SKM-1 treated with dmso at 0.1 percent for 144 hours (cell line): ENCODE data around the gene KRTAP12-3.
"Not testable (repeated sequence)": the region's sequence is repeated elsewhere in the genome, so short reads cannot be mapped to it uniquely, and the experiment has no call there.

Experiments used
- DNase-seq: peaks from one replicate; lab custom pipeline; 2025; ENCODE audit not compliant: unreplicated experiment; lab: John Stamatoyannopoulos, UW

KRTAP12-3 gene, protein sequence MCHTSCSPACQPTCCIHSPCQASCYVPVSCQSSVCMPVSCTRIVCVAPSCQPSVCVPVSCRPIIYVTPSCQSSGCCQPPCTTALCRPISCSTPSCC

DNA sequence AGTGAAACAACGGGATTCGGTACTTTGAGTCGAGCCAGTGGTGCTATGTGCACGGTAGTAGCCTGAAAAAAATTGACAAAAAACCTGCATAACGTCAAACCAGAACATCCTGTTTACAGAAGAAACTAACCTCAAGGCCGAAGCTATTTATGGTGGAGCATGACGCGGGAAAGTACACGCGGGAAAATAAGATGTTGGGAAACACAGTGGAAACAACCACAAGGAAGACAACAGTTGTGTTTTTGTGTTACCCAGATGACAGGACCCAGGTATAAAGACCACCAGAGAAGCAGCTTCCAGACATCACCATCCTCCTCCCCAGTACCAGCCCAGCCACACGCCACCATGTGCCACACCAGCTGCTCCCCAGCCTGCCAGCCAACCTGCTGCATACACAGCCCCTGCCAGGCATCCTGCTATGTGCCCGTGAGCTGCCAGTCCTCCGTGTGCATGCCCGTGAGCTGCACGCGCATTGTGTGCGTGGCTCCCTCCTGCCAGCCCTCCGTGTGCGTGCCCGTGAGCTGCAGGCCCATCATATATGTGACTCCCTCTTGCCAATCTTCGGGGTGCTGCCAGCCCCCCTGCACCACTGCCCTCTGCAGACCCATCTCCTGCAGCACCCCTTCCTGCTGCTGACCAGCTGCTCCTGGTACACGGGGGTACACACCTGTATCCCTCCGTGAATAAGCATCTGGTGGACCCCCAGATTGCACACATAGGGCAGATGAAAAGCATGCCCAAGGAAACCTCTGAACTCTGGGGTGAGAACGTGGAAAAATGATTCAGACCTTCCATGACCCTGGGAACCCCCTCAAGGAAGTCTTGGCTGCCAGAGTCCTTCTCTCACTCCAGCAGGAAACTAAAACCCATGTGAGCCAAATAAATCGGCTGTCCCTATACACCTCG, at the start of gene KRTAP12-3:
Gene KRTAP12-3 (plus strand): TSS at position 298 of the 906 bp plus-strand sequence. CDS start 48 bp downstream, at position 346.
- DNase-seq = no peak

GRCh38 chr21:44609193-44609592, 48.5 kb upstream of the KRTAP12-3 start:
- no peak for DNase-seq

DNA sequence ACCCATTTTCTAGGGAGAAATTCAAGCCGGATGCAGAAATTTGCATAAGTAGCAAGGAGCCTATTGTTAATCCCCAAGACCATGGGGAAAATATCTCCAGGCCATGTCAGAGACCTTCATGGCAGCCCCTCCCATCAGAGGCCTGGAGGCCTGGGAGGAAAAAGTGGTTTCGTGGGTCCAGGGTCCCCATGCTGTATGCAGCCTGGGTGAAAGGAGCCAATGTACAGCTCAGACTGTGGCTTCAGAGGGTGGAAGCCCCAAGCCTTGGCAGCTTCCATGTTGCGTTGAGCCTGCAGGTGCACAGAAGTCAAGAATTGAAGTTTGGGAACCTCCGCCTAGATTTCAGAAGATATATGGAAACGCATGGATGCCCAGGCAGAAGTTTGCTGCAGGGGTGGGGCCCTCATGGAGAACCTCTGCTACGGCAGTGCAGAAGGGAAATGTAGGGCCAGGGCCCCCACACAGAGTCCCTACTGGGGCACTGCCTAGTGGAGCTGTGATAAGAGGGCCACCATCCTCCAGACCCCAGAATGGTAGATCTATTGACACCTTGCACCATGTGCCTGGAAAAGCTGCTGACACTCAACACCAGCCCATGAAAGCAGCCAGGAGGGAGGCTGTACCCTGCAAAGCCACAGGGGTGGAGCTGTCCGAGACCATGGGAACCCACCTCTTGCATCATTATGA, 47.4 kb upstream of the KRTAP12-3 start:
- DNase-seq = not testable (repeated sequence)

GRCh38 chr21:44611551-44611950, 46.2 kb upstream of the KRTAP12-3 start:
- no peak for DNase-seq

GRCh38 chr21:44612029-44612486, 45.7 kb upstream of the KRTAP12-3 start, which contains the start of gene KRTAP10-8:
Gene KRTAP10-8, plus strand, starts transcription at chr21:44612079. Its CDS starts 22 bp downstream, at chr21:44612101.
- no peak for DNase-seq

DNA sequence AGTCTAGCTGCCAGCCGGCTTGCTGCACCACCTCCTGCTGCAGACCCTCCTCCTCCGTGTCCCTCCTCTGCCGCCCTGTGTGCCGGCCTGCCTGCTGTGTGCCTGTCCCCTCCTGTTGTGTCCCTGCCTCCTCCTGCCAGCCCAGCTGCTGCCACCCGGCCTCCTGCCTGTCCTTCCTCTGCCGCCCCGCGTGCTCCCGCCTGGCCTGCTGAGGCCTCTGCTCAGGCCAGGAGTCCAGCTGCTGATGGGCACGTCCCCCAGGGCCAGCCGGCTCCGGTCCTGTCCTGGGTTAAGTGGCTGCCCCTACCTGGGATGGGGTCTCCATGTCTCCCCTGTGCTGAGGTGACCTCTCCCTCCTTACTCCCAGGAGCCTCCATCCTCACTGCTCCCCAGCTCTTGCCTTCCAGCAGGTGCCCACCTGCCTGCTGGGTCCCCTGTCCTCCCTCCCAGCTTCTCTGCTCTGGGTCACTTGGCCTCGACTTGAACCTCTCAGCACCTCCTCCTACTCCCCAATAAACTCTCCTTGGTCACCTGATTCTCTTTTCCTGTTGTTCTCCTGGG, 45.0 kb upstream of the KRTAP12-3 start:
- DNase-seq = no peak

GRCh38 chr21:44613386-44614155, 44.2 kb upstream of the KRTAP12-3 start:
- no peak for DNase-seq

- DNase-seq = no peak
Measured at GRCh38 chr21:44614161-44614631, 43.5 kb upstream of the KRTAP12-3 start.

GRCh38 chr21:44614961-44615391, 42.8 kb upstream of the KRTAP12-3 start:
- DNase-seq = no peak

DNA sequence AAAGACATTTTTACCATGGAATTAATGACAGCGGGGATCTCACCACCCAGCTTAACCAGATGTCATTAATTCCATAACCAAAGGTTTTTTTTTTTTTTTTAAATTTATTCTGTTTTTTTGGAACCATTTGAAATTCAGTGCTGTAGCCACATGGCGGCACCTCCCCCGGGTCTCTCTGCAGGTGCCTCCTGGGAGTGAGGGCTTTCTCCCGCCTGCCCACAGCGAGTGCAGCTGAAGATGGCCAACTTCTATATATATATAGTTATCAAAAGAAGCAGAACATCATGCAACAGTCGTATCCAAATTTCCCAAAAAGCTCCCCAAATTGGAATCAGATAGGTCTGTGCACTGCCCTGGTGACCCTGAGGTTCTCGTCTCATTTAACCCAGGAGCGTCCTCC, 42.3 kb upstream of the KRTAP12-3 start:
- no peak for DNase-seq

- DNase-seq = no peak
Measured at GRCh38 chr21:44615911-44616590, 41.7 kb upstream of the KRTAP12-3 start.

GRCh38 chr21:44616591-44616926, 41.2 kb upstream of the KRTAP12-3 start:
- no peak for DNase-seq

DNA sequence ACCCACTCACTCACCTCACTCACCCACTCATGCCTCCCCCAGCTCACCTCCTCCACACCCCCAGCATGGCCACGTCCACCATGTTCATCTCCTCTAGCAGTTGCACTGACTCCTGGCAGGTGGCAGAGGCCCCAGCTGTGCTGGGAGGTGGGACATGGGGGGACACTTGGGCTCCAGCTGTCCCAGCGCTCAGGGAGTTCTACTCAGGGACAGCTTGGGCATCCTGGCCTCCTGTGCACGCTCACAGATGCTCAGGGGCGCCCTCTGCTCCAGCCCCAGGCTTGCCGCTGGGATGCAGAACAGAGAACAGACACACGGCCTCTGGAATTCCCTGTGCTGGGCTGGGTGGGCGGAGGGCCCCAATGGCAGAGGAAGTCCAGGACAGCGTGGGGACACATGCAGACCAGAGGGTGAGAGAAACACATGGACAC, 40.6 kb upstream of the KRTAP12-3 start:
- no peak for DNase-seq

DNA sequence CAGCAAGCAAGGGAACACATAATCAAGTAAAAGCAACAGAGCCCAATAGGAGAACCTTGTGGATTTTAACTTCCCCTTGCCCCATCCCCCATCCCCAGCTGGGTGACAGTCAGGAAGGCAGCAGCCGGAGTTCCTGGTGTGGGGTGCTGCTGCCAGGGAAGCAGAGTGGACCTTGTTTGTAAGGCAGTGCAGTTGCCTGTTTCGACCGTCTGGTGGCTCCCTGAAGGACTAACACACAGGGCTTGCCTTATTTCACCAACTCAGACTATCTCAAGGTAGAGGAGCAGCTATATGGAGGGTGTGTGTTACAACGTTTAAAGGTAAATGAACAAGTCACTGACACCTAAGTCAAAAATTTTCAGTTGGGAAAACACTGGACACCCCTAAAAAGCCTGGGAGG, 39.2 kb upstream of the KRTAP12-3 start:
- DNase-seq = peak; percentile 50

- DNase-seq = no peak
Measured at GRCh38 chr21:44618909-44619308, 38.8 kb upstream of the KRTAP12-3 start.

GRCh38 chr21:44619886-44620285, 37.8 kb upstream of the KRTAP12-3 start:
- DNase-seq = no peak

GRCh38 chr21:44623575-44623974, 34.2 kb upstream of the KRTAP12-3 start:
- no peak for DNase-seq

DNA sequence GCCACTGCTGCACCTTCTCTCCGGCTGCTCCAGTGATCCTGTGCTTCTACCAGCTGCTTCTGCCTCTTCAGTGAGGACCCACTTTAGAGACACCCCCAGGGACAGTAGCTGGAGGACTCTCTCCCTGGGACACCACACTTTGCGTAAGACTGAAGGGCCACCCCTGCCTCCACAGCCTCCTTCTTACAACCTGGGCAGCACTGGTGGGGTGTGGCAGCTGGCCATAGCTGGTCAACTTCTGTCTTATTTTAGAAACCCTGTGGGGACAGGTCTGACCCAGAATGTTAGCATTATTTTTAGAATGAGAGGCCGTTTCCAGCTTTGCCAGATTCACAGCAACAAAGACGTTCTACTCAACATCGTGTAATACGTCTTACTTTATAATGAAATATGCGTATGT, 32.0 kb upstream of the KRTAP12-3 start:
- DNase-seq = no peak

GRCh38 chr21:44626262-44626661, 31.5 kb upstream of the KRTAP12-3 start:
- no peak for DNase-seq

DNA sequence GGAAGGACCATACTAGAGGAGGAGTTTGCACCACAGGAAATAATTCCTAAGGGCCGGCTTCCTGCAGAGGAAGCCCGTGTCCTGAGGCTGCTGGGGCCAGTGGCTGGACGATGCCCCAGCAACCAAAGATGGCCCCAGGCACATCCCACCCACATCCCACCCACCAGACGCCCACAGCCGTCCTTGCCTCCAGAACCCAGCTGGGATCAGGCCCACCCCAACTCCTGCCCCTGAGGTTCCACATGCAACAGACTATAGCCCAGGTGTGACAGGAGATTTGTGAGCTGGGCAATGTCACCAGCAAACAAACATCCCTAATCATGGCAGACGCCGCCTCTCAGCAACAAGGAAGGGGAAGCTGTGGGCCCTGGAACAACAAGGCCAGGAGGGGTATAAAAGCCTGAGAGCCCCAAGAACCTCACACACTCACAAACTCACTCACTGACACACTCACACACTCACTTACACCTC, 31.0 kb upstream of the KRTAP12-3 start, which contains the start of gene KRTAP10-9:
Gene KRTAP10-9 (plus strand): TSS at position 421 of the 471 bp plus-strand sequence. CDS start 79 bp downstream, outside the sequence.
- DNase-seq = no peak
